Hepatocyte (in vitro differentiated cells): ENCODE measurements around the gene SRGN. TPM values are rescaled to one million over a fixed set of nuclear protein-coding genes. Genes with fewer than 3 reads are reported as not detected.
"Not testable (repeated sequence)": the region's sequence is repeated elsewhere in the genome, so short reads cannot be mapped to it uniquely, and the experiment has no call there.

Experiments
- DNase-seq: peaks from one replicate; pipeline ENCODE4 v3.0.0-alpha.2; 2016; ENCODE audit warnings: low spot score
- H2AFZ ChIP-seq: fragments of 200-600 bp; sonication (generic); 2 replicates; pipeline ENCODE4 v1.6.0; 2016; ENCODE audit warnings: antibody characterized with exemption, mild to moderate bottlenecking
- H3K27ac ChIP-seq: fragments of 200-600 bp; sonication (generic); 2 replicates; pipeline ENCODE4 v1.5.1; 2016; ENCODE audit warnings: mild to moderate bottlenecking
- H3K27me3 ChIP-seq: fragments of 200-600 bp; sonication (generic); 2 replicates; pipeline ENCODE4 v1.6.1; 2016
- H3K36me3 ChIP-seq: fragments of 200-600 bp; sonication (generic); replicated peaks from 2 replicates; pipeline ENCODE4 v1.5.1; 2016; ENCODE audit warnings: low read depth; ENCODE audit not compliant: insufficient read depth
- H3K4me1 ChIP-seq: fragments of 200-600 bp; sonication (generic); 2 replicates; pipeline ENCODE4 v1.5.1; 2016; ENCODE audit warnings: mild to moderate bottlenecking, moderate library complexity; ENCODE audit not compliant: insufficient read depth
- H3K4me2 ChIP-seq: fragments of 200-600 bp; sonication (generic); 2 replicates; pipeline ENCODE4 v1.6.0; 2016
- H3K4me3 ChIP-seq: fragments of 200-600 bp; sonication (generic); 2 replicates; pipeline ENCODE4 v1.5.1; 2016; ENCODE audit warnings: mild to moderate bottlenecking
- H3K79me2 ChIP-seq: fragments of 200-600 bp; sonication (generic); 2 replicates; pipeline ENCODE4 v1.6.0; 2017; ENCODE audit warnings: mild to moderate bottlenecking
- H3K9me2 ChIP-seq: fragments of 200-600 bp; sonication (generic); replicated peaks from 2 replicates; pipeline ENCODE4 v1.6.0; 2017; ENCODE audit warnings: mild to moderate bottlenecking; ENCODE audit not compliant: insufficient read depth
- H3K9me3 ChIP-seq: fragments of 200-600 bp; sonication (generic); 2 replicates; pipeline ENCODE4 v1.5.1; 2016; ENCODE audit warnings: low read depth, mild to moderate bottlenecking
- H4K20me1 ChIP-seq: fragments of 200-600 bp; sonication (generic); 2 replicates; pipeline ENCODE4 v1.6.0; 2016; ENCODE audit warnings: mild to moderate bottlenecking; ENCODE audit not compliant: insufficient read depth, poor library complexity, severe bottlenecking
- EZH2 ChIP-seq: fragments of 200-600 bp; sonication (generic); IDR thresholded peaks from 2 replicates; pipeline ENCODE4 v1.6.1; 2016; ENCODE audit warnings: antibody characterized with exemption, mild to moderate bottlenecking, borderline replicate concordance
- EZH2phosphoT487 ChIP-seq: fragments of 200-600 bp; sonication (generic); IDR thresholded peaks from one replicate; pipeline ENCODE4 v1.6.1; 2018; ENCODE audit warnings: antibody characterized with exemption, mild to moderate bottlenecking, low read depth, moderate library complexity; ENCODE audit not compliant: unreplicated experiment, severe bottlenecking
- WGBS: methylation state at CpG from one replicate; pipeline ENCODE4 v1.1.6; 2016; ENCODE audit warnings: low lambda C conversion rate; ENCODE audit errors: missing lambda C conversion rate; 5-methylcytosine and 5-hydroxymethylcytosine counted together
- polyA plus RNA-seq: library from polyadenylated mRNA; unstranded; fragments of >200 nt; fragmentation: Nextera tagmentation; extraction: Ambion mirVana; gene quantifications from 2 replicates; pipeline ENCODE4 v1.2.1, GENCODE V29; 2016
- total RNA-seq: library from RNA; depleted of rRNA; stranded (reverse); fragments of >200 nt; gene quantifications from 2 replicates; pipeline ENCODE4 v1.2.3, GENCODE V29; 2014
- TF ChIP-seq, protein P1 (sequence below): fragments of 200-600 bp; sonication (generic); IDR thresholded peaks from 2 replicates; pipeline ENCODE4 v1.5.1; 2016; ENCODE audit warnings: antibody characterized with exemption, mild to moderate bottlenecking; ENCODE audit not compliant: poor library complexity

SRGN gene
- total and polyA plus RNA-seq, 2 experiments from 2014 or later, result 0.36 to 2.5 TPM

DNA sequence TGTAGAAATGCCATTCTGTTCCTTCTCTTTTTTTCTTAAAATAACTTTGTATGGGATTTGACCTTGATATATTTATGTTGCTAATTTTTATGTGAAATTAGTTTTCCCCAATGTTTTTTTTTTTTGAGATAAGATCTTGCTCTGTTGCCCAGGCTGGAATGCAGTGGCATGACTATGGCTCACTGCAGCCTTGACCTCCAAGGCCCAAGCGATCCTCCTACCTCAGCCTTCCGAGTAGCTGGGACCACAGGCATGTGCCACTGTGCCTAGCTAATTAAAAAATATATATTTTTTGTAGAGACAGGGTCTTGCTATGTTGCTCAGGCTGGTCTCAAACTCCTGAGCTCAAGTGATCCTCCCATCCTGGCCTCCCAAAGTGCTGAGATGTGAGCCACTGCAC, 52.1 kb downstream of the SRGN start:
- Histone ChIP-seq H3K36me3 (no peaks in the 10 kb centered on the region), H3K27ac (no peak overlapping the region), H3K79me2 (peaks cover 87% of the 10 kb centered on the region), H2AFZ (no peak overlapping the region), H3K27me3 (no peaks in the 10 kb centered on the region), H3K9me3 (no peaks in the 10 kb centered on the region), H3K4me1 (no peaks in the 10 kb centered on the region), H3K4me2 (no peak overlapping the region), H4K20me1 (peaks cover 5% of the 10 kb centered on the region), H3K9me2 (no peaks in the 10 kb centered on the region), H3K4me3 (no peak overlapping the region)
- DNase-seq, result no peak
- TF ChIP-seq EZH2phosphoT487 (no peak), EZH2 (no peak)
- TF ChIP-seq, protein P1, sequence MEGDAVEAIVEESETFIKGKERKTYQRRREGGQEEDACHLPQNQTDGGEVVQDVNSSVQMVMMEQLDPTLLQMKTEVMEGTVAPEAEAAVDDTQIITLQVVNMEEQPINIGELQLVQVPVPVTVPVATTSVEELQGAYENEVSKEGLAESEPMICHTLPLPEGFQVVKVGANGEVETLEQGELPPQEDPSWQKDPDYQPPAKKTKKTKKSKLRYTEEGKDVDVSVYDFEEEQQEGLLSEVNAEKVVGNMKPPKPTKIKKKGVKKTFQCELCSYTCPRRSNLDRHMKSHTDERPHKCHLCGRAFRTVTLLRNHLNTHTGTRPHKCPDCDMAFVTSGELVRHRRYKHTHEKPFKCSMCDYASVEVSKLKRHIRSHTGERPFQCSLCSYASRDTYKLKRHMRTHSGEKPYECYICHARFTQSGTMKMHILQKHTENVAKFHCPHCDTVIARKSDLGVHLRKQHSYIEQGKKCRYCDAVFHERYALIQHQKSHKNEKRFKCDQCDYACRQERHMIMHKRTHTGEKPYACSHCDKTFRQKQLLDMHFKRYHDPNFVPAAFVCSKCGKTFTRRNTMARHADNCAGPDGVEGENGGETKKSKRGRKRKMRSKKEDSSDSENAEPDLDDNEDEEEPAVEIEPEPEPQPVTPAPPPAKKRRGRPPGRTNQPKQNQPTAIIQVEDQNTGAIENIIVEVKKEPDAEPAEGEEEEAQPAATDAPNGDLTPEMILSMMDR, result no peak
- WGBS, result 100% methylated on average over 2 of the region's 2 CpGs

DNA sequence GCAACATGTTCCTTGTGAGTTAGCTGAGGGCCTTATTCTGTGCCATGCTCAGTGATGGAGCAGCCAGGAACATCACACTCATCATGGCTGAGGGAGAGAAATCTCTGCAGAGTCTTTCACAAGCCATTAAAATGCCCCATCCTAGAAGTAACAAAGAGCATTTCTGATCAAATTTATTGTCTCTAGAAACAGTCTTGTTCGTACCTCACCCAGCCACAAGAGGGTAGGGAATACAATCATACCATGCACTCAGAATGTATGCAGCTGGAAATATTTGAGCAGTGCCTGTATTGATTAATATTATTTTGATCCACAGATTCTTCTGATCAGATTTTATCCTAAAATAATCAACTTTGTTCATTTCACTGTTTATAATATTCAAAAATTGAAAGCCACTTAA, 53.4 kb downstream of the SRGN start:
- H2AFZ ChIP-seq, result no peak overlapping the region
- no peak overlapping the region for H3K27ac ChIP-seq
- 75% methylated on average over 1 of the region's 1 CpG for WGBS
- H3K9me3 ChIP-seq, result no peaks in the 10 kb centered on the region
- H3K4me3 ChIP-seq, result no peak overlapping the region
- no peaks in the 10 kb centered on the region for H3K27me3 ChIP-seq
- no peak overlapping the region for H3K4me2 ChIP-seq
- H3K9me2 ChIP-seq, result no peaks in the 10 kb centered on the region
- H3K79me2 ChIP-seq, result peaks cover 86% of the 10 kb centered on the region
- no peak for DNase-seq
- H4K20me1 ChIP-seq, result peaks cover 14% of the 10 kb centered on the region
- no peaks in the 10 kb centered on the region for H3K4me1 ChIP-seq
- TF ChIP-seq EZH2 (no peak), EZH2phosphoT487 (no peak)
- TF ChIP-seq, protein P1, result no peak
- H3K36me3 ChIP-seq, result no peaks in the 10 kb centered on the region

DNA sequence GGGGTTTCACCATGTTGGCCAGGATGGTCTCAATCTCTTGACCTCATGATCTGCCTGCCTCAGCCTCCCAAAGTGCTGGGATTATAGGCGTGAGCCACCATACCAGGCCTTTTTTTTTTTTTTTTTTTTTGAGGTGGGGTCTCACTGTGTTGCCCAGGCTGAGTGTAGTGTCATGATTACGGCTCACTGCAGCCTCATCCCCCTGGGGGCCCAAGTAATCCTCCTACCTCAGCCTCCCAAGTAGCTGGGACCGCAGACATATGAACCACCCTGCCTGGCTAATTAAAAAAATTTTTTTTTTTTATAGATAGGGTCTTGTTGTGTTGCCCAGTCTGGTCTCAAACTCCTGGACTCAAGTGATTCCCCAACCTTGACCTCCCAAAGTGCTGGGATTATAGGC, 54.2 kb downstream of the SRGN start:
- H3K4me1 ChIP-seq, H3K27ac ChIP-seq, H3K36me3 ChIP-seq, H3K9me2 ChIP-seq, DNase-seq, H3K27me3 ChIP-seq, H3K4me3 ChIP-seq, H3K4me2 ChIP-seq, H2AFZ ChIP-seq, H3K9me3 ChIP-seq: not testable (repeated sequence)
- WGBS, result 100% methylated on average over 3 of the region's 3 CpGs
- peaks cover 17% of the 10 kb centered on the region for H4K20me1 ChIP-seq
- peaks cover 85% of the 10 kb centered on the region for H3K79me2 ChIP-seq

DNA sequence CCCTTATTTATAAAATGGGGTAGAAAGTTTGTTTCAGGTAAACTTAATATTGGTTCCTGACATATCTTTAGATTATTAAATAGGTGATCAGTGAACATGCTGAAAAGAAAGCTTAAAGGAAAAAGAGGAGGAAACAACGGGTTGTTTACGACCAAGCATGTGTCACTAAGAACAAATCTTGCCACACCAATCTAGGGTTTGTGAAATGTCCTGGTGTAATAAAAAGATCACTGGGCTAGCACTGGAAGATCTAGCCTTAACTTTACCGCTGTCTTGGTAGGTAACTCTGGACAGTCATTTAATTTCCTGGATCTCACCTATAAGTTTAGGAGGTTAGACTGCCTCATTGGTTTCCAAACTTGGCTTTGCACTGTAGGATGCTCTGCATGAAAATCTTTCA, 55.1 kb downstream of the SRGN start:
- no peaks in the 10 kb centered on the region for H3K36me3 ChIP-seq
- no peak for TF ChIP-seq EZH2
- TF ChIP-seq EZH2phosphoT487, result no peak
- TF ChIP-seq, protein P1, result no peak
- H3K4me3 ChIP-seq, result no peak overlapping the region

More for the DNA sequence above, 55.1 kb downstream of the SRGN start:
- H4K20me1 ChIP-seq, result peaks cover 24% of the 10 kb centered on the region
- no peak overlapping the region for H2AFZ ChIP-seq
- H3K79me2 ChIP-seq, result peaks cover 85% of the 10 kb centered on the region
- DNase-seq, result peak; percentile 6
- no peaks in the 10 kb centered on the region for H3K27me3 ChIP-seq
- H3K9me2 ChIP-seq, result no peaks in the 10 kb centered on the region
- H3K27ac ChIP-seq, result no peak overlapping the region
- no peak overlapping the region for H3K4me2 ChIP-seq
- 56% methylated on average over 3 of the region's 3 CpGs for WGBS
- no peaks in the 10 kb centered on the region for H3K4me1 ChIP-seq
- no peaks in the 10 kb centered on the region for H3K9me3 ChIP-seq
